Smooth muscle cell (in vitro differentiated cells): ENCODE measurements around the gene XXYLT1. TPM values are rescaled to one million over a fixed set of nuclear protein-coding genes. Genes with fewer than 3 reads are reported as not detected.

Experiments used
- DNase-seq: peaks from one replicate; lab custom pipeline; 2025; ENCODE audit not compliant: unreplicated experiment; lab: John Stamatoyannopoulos, UW
- H2AFZ ChIP-seq: fragments of 200-600 bp; sonication (generic); 2 replicates; pipeline ENCODE4 v1.6.0; 2016; ENCODE audit warnings: antibody characterized with exemption, low read depth, mild to moderate bottlenecking
- H3F3A ChIP-seq: fragments of 200-600 bp; sonication (generic); 2 replicates; pipeline ENCODE4 v1.6.0; 2017; ENCODE audit warnings: antibody characterized with exemption, low read depth
- H3K27ac ChIP-seq: fragments of 200-600 bp; sonication (generic); 2 replicates; pipeline ENCODE4 v1.5.1; 2016; ENCODE audit warnings: low read depth, mild to moderate bottlenecking
- H3K27me3 ChIP-seq: fragments of 200-600 bp; sonication (generic); 2 replicates; pipeline ENCODE4 v1.6.1; 2016; ENCODE audit warnings: low read depth, mild to moderate bottlenecking
- H3K36me3 ChIP-seq: fragments of 200-600 bp; sonication (generic); 2 replicates; pipeline ENCODE4 v1.5.1; 2016; ENCODE audit warnings: low read depth
- H3K4me1 ChIP-seq: fragments of 200-600 bp; sonication (generic); 2 replicates; pipeline ENCODE4 v1.5.1; 2016; ENCODE audit warnings: low read depth
- H3K4me2 ChIP-seq: fragments of 200-600 bp; sonication (generic); 2 replicates; pipeline ENCODE4 v1.6.0; 2016; ENCODE audit warnings: mild to moderate bottlenecking
- H3K4me3 ChIP-seq: fragments of 200-600 bp; sonication (generic); 2 replicates; pipeline ENCODE4 v1.5.1; 2016; ENCODE audit warnings: mild to moderate bottlenecking
- H3K79me2 ChIP-seq: fragments of 200-600 bp; sonication (generic); 2 replicates; pipeline ENCODE4 v1.6.0; 2016; ENCODE audit warnings: low read depth, mild to moderate bottlenecking
- H3K9ac ChIP-seq: fragments of 200-600 bp; sonication (generic); 2 replicates; pipeline ENCODE4 v1.6.0; 2016; ENCODE audit warnings: low read depth
- H3K9me3 ChIP-seq: fragments of 200-600 bp; sonication (generic); replicated peaks from 2 replicates; pipeline ENCODE4 v1.5.1; 2016; ENCODE audit warnings: low read depth
- H4K20me1 ChIP-seq: fragments of 200-600 bp; sonication (generic); 2 replicates; pipeline ENCODE4 v1.6.0; 2016; ENCODE audit warnings: low read depth
- CTCF ChIP-seq: fragments of 200-600 bp; sonication (generic); IDR thresholded peaks from 2 replicates; pipeline ENCODE4 v1.5.1; 2017; ENCODE audit warnings: borderline replicate concordance, mild to moderate bottlenecking, antibody characterized with exemption; ENCODE audit not compliant: insufficient read depth, poor library complexity, severe bottlenecking
- WGBS: methylation state at CpG from one replicate; pipeline ENCODE4 v1.1.7; 2016; ENCODE audit warnings: low lambda C conversion rate; 5-methylcytosine and 5-hydroxymethylcytosine counted together
- polyA plus RNA-seq: library from polyadenylated mRNA; unstranded; fragments of >200 nt; fragmentation: Nextera tagmentation; extraction: Ambion mirVana; gene quantifications from 2 replicates; pipeline ENCODE4 v1.2.1, GENCODE V29; 2016
- total RNA-seq: library from RNA; depleted of rRNA; stranded (reverse); fragments of >200 nt; gene quantifications from 2 replicates; pipeline ENCODE4 v1.2.3, GENCODE V29; 2014

The XXYLT1 gene
- total and polyA plus RNA-seq, 2 experiments from 2014 or later, result 22.2 to 35.4 TPM

DNA sequence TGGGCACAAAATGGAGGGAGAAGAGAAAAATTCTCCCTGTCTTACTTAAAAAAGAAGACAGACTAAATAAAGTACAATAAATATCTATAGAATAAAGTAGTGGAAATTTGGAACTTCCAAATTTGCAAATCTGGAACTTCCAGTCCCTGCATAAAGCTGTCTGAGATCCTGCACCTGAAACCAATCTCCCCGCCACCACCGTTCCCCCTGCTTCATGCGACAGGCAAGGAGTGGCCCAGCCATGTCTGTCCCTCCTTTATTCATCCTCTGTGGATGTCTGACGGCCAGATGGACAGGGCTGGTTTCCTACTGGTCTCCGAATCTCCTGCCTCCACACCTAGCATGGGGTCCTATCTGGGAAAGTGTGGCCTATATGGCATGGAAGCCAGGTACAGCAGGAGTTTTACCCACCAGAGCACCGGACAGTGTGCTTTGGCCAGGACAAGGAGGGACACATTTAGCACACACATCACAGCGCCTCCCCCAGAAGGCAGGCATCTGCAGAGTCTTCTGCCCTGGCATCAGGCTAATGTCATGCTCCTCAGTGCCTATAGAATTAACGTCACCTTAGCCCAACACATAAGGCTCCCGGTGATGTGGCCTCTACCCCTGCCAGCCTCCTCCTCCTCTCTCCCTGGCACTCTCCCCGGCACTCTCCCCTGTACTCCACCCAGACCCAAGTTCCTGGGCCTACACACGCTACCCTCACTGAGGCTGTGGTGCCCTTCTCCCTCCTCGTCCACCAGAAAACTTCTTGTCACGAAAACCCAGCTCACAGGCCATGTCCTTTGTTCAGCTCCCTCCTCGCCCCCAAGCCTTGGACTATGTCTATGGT is 170.8 kb downstream of the XXYLT1 start:
- Histone ChIP-seq H3K79me2 (no peaks in the 10 kb centered on the region), H3K4me2 (peak overlapping the region; percentile 60), H3K4me3 (no peak overlapping the region), H3K27ac (peak overlapping the region; percentile 96), H3K36me3 (no peaks in the 10 kb centered on the region), H2AFZ (no peak overlapping the region), H3K9ac (peak overlapping the region; percentile 51), H3K27me3 (no peaks in the 10 kb centered on the region), H4K20me1 (no peaks in the 10 kb centered on the region), H3K4me1 (peaks cover 6% of the 10 kb centered on the region), H3F3A (peaks cover 13% of the 10 kb centered on the region), H3K9me3 (no peaks in the 10 kb centered on the region)
- 98% methylated on average over 14 of the region's 14 CpGs for WGBS
- DNase-seq, result no peak
- TF ChIP-seq CTCF, result no peak

- H2AFZ ChIP-seq, result no peak overlapping the region
- no peaks in the 10 kb centered on the region for H3K27me3 ChIP-seq
- no peak overlapping the region for H3K9ac ChIP-seq
- H3K4me2 ChIP-seq, result no peak overlapping the region
- H3K9me3 ChIP-seq, result no peaks in the 10 kb centered on the region
- no peak for TF ChIP-seq CTCF
- 96% methylated on average over 16 of the region's 16 CpGs for WGBS
- no peak for DNase-seq
- peaks cover 6% of the 10 kb centered on the region for H3K4me1 ChIP-seq
- peaks cover 3% of the 10 kb centered on the region for H3F3A ChIP-seq
- H3K79me2 ChIP-seq, result no peaks in the 10 kb centered on the region
- no peak overlapping the region for H3K27ac ChIP-seq
- H3K4me3 ChIP-seq, result no peak overlapping the region
- H3K36me3 ChIP-seq, result no peaks in the 10 kb centered on the region
- no peaks in the 10 kb centered on the region for H4K20me1 ChIP-seq
These were observed 172.0 kb downstream of the XXYLT1 start for GRCh38 chr3:195098741-195099525.

GRCh38 chr3:195097331-195098255 is 173.4 kb downstream of the XXYLT1 start:
- Histone ChIP-seq H3K36me3 (no peaks in the 10 kb centered on the region), H3K9ac (no peak overlapping the region), H2AFZ (no peak overlapping the region), H4K20me1 (no peaks in the 10 kb centered on the region), H3F3A (no peaks in the 10 kb centered on the region), H3K27ac (peak overlapping the region; percentile 49), H3K9me3 (no peaks in the 10 kb centered on the region), H3K27me3 (no peaks in the 10 kb centered on the region), H3K4me2 (no peak overlapping the region), H3K4me3 (no peak overlapping the region), H3K4me1 (peaks cover 6% of the 10 kb centered on the region), H3K79me2 (no peaks in the 10 kb centered on the region)
- DNase-seq, result no peak
- WGBS, result 52% methylated on average over 22 of the region's 22 CpGs
- TF ChIP-seq CTCF, result no peak
